Immature natural killer cell (primary cell): ENCODE results near the gene ANKRD44. TPM values are rescaled to one million over a fixed set of nuclear protein-coding genes. Genes with fewer than 3 reads are reported as not detected.
"Not testable (repeated sequence)": the region's sequence is repeated elsewhere in the genome, so short reads cannot be mapped to it uniquely, and the experiment has no call there.

Experiments
- DNase-seq, 3 donors: peaks; one replicate each; pipeline ENCODE4 v3.0.0; 2022; ENCODE audit warnings: mixed read lengths in 1 of 3
- H3K27ac Mint-ChIP-seq, 6 donors: one replicate each; pipeline ENCODE4 v1.8.0; 2020; ENCODE audit warnings: mixed read lengths in 6 of 6, mild to moderate bottlenecking in 5 of 6, inconsistent platforms in 4 of 6, moderate library complexity in 3 of 6
- H3K27me3 Mint-ChIP-seq, 3 donors: one replicate each; pipeline ENCODE4 v1.8.0; 2020 to 2021; ENCODE audit warnings: low read depth in 3 of 3, mild to moderate bottlenecking in 3 of 3, mixed read lengths in 3 of 3, moderate library complexity in 3 of 3, inconsistent platforms in 1 of 3
- H3K36me3 Mint-ChIP-seq, 3 donors: one replicate each; pipeline ENCODE4 v1.8.0; 2020; ENCODE audit warnings: mixed read lengths in 3 of 3, inconsistent platforms in 2 of 3, mild to moderate bottlenecking in 2 of 3
- H3K4me1 Mint-ChIP-seq, 2 donors: one replicate each; pipeline ENCODE4 v1.8.0; 2020; ENCODE audit warnings: inconsistent platforms in 2 of 2, mild to moderate bottlenecking in 2 of 2, mixed read lengths in 2 of 2, moderate library complexity in 1 of 2
- H3K4me3 Mint-ChIP-seq, 5 donors: one replicate each; pipeline ENCODE4 v1.8.0; 2020; ENCODE audit warnings: mild to moderate bottlenecking in 5 of 5, mixed read lengths in 5 of 5, inconsistent platforms in 3 of 5, moderate library complexity in 3 of 5
- H3K9me3 Mint-ChIP-seq, 6 donors: one replicate each; pipeline ENCODE4 v1.8.0; 2020; ENCODE audit warnings: mild to moderate bottlenecking in 6 of 6, mixed read lengths in 6 of 6, inconsistent platforms in 4 of 6, moderate library complexity in 3 of 6
- polyA plus RNA-seq, 3 donors: library from polyadenylated mRNA; unstranded; fragments of 300-500 nt; fragmentation: Illumina TruSeq; gene quantifications; one replicate each; pipeline ENCODE4 v1.2.3, GENCODE V29; 2021

The ANKRD44 gene
- 100 to 1,000 TPM in 1 of 3 donors, 10 to 100 TPM in 2; 58.0 to 125 (median 65.6) TPM for polyA plus RNA-seq

DNA sequence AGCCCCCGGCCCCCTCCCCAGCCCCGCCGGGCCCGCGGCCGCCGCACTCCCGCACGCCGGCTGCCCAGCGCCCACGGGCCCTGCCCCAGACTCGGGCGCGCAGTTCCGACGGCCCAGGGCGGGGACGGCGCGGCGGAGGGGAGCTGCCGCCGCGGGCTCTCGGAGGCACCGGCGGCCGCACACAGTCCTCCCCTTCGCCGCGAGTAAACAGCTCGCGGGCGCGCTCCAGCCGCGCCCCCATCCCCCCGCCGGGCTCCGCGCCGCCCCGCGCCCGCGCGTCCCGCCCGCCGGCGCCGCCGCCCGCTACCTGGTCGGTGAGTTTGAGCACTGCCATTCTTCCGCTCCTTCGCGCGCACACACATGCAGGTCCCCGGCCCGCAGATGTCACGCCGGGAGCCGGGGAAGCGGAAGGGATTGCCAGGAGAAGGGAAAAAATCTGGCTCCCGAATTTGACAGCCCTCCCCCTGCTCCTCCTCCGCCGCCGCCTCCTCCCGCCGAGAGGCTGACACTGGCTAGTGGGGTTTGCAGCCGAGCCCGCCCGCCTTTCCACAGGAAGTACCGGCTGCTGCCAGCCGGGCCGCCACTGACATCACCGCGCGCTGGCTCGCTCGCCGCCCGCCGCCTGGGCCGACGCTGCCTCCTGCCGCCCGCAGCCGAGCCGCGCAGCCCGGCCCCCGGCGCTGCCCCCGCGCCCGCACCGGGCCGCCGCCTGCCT, at the start of gene ANKRD44:
ANKRD44 (minus strand) TSS at position 510 of the 715 bp plus-strand sequence; CDS start at position 334, 176 bp downstream.
- DNase-seq, result peak; percentile 93 to 96 (median 95)
- Mint-ChIP-seq H3K4me3 (peak within 1 kb of the TSS; percentile 91 to 97 (median 95)), H3K27ac (peak within 1 kb of the TSS; percentile 94 to 98 (median 98)), H3K9me3 (no peaks in the 10 kb centered on the region), H3K27me3 (peaks cover 5 to 20% (median 15%) of the 10 kb centered on the region in 3 donors), H3K4me1 (peaks cover 48 to 55% of the 10 kb centered on the region in 2 donors), H3K36me3 (no peaks in the 10 kb centered on the region)

- H3K36me3 Mint-ChIP-seq, result no peaks in the 10 kb centered on the region
- no peak overlapping the region for H3K4me3 Mint-ChIP-seq
- peaks cover 0 to 3% (median 2%) of the 10 kb centered on the region in 3 donors for H3K27me3 Mint-ChIP-seq
- no peaks in the 10 kb centered on the region for H3K9me3 Mint-ChIP-seq
- peak overlapping the region in 1 of 6 donors; percentile 3 for H3K27ac Mint-ChIP-seq
- no peaks in the 10 kb centered on the region for H3K4me1 Mint-ChIP-seq
- DNase-seq, result no peak
Measured at GRCh38 chr2:197359859-197360258, 49.3 kb upstream of the ANKRD44 start.

DNA sequence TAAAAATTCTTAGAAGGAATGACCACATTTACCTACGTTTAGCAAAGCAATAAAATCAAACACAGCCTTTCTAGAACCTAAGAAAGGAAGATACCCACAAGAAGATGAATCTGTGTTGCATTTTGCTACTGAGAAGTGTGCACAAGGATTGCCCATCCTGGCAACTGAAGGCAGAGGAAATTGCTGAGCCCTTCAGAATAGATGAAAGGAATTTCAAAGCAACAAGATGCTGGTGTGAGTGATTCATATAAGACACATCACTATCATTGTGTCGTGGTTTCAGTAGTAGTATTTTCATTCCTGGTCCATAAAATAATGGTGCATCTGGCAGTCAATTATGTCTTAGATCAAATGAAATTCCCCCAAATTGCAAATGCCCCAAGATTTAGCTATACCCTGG, 48.4 kb upstream of the ANKRD44 start:
- H3K4me1 Mint-ChIP-seq, result no peaks in the 10 kb centered on the region
- H3K27ac Mint-ChIP-seq, result no peak overlapping the region
- H3K4me3 Mint-ChIP-seq, result no peak overlapping the region
- H3K9me3 Mint-ChIP-seq, result no peaks in the 10 kb centered on the region
- DNase-seq, result no peak
- H3K27me3 Mint-ChIP-seq, result peaks cover 0 to 3% (median 2%) of the 10 kb centered on the region in 3 donors
- H3K36me3 Mint-ChIP-seq, result no peaks in the 10 kb centered on the region

GRCh38 chr2:197357986-197358385, 47.4 kb upstream of the ANKRD44 start:
- Mint-ChIP-seq H3K36me3 (no peaks in the 10 kb centered on the region), H3K9me3 (no peaks in the 10 kb centered on the region), H3K27ac (no peak overlapping the region), H3K27me3 (peaks cover 0 to 3% (median 2%) of the 10 kb centered on the region in 3 donors), H3K4me3 (no peak overlapping the region), H3K4me1 (no peaks in the 10 kb centered on the region)
- no peak for DNase-seq

DNA sequence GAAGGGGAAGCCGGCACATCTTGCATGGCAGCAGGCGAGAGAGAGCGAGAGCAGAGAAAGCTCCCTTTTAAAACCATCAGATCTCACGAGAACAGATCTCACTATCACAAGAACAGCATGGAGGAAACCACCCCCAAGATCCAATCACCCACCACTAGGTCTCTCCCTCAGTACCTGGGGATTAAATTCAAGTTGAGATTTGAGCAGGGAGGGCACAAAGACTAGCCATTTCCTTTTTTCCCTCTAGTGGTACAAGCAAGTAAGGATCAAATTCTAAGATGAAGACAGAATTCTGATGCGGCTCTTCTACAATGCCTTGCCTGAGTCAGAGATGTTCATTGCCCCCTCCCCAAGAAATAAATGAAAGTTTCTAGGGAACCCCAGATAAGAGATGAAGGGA, 45.6 kb upstream of the ANKRD44 start:
- H3K4me3 Mint-ChIP-seq, result no peak overlapping the region
- no peaks in the 10 kb centered on the region for H3K4me1 Mint-ChIP-seq
- H3K27ac Mint-ChIP-seq, result no peak overlapping the region
- no peaks in the 10 kb centered on the region for H3K36me3 Mint-ChIP-seq
- peaks cover 0 to 3% (median 2%) of the 10 kb centered on the region in 3 donors for H3K27me3 Mint-ChIP-seq
- no peaks in the 10 kb centered on the region for H3K9me3 Mint-ChIP-seq
- DNase-seq, result no peak

- Mint-ChIP-seq H3K27me3 (peaks cover 0 to 6% (median 3%) of the 10 kb centered on the region in 3 donors), H3K4me3 (no peak overlapping the region), H3K9me3 (no peaks in the 10 kb centered on the region), H3K27ac (no peak overlapping the region), H3K4me1 (no peaks in the 10 kb centered on the region), H3K36me3 (no peaks in the 10 kb centered on the region)
- no peak for DNase-seq
Measured at GRCh38 chr2:197354169-197354558, 43.6 kb upstream of the ANKRD44 start.

DNA sequence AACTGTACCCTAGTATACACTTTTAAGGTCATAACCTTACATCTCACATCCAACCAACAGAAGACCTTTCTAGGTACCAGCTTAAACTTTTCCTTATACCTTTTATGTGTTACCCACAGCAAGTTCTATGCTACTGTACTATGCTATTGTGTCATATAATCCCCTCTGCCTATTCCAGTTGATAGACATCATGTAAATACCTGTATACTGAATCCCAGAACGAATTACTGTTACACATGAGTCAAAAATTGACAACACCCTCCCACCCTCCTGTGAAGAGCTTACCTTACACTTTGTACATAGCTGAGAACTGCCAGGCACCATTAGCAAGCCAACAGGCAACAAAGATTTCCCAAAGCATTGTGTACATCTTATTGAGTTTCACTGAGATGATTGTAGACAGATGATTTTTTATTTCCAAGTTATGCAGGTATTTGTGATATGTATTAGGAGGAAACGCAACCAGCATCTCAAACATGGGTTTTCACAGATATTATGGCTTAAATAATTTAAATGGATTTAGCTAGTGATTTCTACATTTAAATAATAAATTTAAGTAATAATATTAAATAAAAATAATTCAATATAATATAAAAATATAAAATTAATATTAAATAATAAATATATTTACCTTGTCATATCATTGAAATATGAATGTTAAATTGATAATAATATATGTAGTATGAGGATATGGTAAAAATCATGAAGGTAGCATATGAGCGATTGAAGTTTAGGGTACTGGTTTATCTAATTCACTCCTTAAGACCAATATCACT, 43.0 kb upstream of the ANKRD44 start:
- Mint-ChIP-seq H3K27me3 (peaks cover 0 to 6% (median 2%) of the 10 kb centered on the region in 3 donors), H3K36me3 (no peaks in the 10 kb centered on the region), H3K27ac (no peak overlapping the region), H3K4me3 (no peak overlapping the region), H3K9me3 (no peaks in the 10 kb centered on the region), H3K4me1 (no peaks in the 10 kb centered on the region)
- no peak for DNase-seq

DNA sequence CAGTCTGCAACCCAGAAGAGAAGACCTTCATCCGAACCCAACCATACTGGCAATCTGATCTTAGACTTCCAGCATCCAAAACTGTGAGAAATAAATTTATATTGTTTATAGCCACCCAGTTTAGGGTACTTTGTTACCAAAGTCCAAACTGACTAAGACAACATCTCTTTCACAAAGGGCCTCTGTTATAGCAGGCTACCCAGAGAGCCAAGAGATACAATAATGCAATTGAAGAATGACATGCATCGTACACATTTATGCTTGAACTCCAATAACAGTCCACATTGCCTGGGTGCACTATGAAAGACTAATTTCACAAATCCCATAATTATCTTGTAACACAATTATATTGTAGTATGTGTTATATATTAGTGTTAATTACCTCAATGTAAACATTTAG, 39.1 kb upstream of the ANKRD44 start:
- Mint-ChIP-seq H3K4me1 (no peaks in the 10 kb centered on the region), H3K27ac (no peak overlapping the region), H3K9me3 (no peaks in the 10 kb centered on the region), H3K27me3 (peaks cover 0 to 3% (median 2%) of the 10 kb centered on the region in 3 donors), H3K36me3 (no peaks in the 10 kb centered on the region), H3K4me3 (no peak overlapping the region)
- no peak for DNase-seq

DNA sequence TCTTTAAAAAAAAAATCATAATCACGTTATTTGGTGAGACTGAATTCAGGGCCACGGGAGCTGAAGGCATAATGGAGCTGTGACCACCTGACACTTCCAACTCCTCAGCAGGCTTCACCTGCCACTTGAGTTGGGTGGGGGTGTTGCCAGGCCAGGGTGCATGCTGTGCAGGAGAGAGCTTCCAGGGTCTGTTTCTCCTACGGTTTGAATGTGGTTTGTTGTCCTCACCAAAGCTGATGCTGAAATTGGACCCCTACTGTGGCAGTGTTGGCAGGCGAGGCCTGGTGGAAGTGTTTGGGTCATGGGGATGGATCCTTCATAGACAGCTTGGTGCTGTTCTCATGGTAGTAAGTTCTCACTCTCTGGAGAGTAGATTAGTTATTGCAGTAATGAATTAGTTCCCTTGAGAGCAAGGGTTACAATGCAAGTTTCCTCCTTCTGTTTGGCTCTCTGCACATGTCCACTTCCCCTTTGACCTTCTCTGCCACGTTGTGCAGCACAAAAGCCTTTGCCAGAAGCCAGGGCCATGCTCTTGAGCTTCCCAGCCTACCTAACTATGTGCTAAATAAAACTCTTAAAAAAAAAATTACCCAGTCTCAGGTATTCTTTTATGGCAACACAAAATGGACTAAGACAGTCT, 38.3 kb upstream of the ANKRD44 start:
- Mint-ChIP-seq H3K4me3 (no peak overlapping the region), H3K27me3 (peaks cover 0 to 3% (median 2%) of the 10 kb centered on the region in 3 donors), H3K27ac (no peak overlapping the region), H3K9me3 (no peaks in the 10 kb centered on the region), H3K4me1 (no peaks in the 10 kb centered on the region), H3K36me3 (no peaks in the 10 kb centered on the region)
- no peak for DNase-seq

- Mint-ChIP-seq H3K4me3 (no peak overlapping the region), H3K36me3 (peaks cover 0 to 4% (median 0%) of the 10 kb centered on the region in 3 donors), H3K27ac (no peak overlapping the region), H3K9me3 (no peaks in the 10 kb centered on the region), H3K27me3 (peaks cover 0 to 4% (median 3%) of the 10 kb centered on the region in 3 donors), H3K4me1 (no peaks in the 10 kb centered on the region)
- DNase-seq, result no peak
Measured at GRCh38 chr2:197345846-197346370, 35.3 kb upstream of the ANKRD44 start.

DNA sequence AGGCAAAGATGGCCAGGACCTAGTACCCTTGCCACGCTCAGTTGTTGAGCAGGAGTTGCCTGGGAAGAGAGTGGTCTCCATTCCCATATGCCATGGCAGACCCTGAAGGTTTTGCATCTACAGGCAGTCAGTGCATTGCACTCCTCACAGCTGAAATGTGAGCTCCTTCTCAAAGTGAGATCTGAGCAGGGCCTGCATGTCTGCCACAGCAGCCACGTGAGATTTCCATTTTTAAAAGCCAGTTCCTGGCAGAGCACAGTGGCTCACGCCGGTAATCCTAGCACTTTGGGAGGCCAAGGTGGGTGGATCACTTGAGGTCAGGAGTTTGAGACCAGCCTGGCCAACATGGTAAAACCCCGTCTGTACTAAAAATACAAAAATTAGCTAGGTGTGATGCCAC, 33.4 kb upstream of the ANKRD44 start:
- not testable (repeated sequence) for H3K27me3 Mint-ChIP-seq, H3K4me3 Mint-ChIP-seq, H3K9me3 Mint-ChIP-seq, H3K27ac Mint-ChIP-seq, H3K4me1 Mint-ChIP-seq, DNase-seq, H3K36me3 Mint-ChIP-seq

- Mint-ChIP-seq H3K4me3 (no peak overlapping the region), H3K4me1 (no peaks in the 10 kb centered on the region), H3K27me3 (peaks cover 0 to 3% (median 2%) of the 10 kb centered on the region in 3 donors), H3K9me3 (no peaks in the 10 kb centered on the region), H3K27ac (no peak overlapping the region), H3K36me3 (peaks cover 0 to 4% (median 0%) of the 10 kb centered on the region in 3 donors)
- DNase-seq, result no peak
Measured at GRCh38 chr2:197340591-197340990, 30.0 kb upstream of the ANKRD44 start.

DNA sequence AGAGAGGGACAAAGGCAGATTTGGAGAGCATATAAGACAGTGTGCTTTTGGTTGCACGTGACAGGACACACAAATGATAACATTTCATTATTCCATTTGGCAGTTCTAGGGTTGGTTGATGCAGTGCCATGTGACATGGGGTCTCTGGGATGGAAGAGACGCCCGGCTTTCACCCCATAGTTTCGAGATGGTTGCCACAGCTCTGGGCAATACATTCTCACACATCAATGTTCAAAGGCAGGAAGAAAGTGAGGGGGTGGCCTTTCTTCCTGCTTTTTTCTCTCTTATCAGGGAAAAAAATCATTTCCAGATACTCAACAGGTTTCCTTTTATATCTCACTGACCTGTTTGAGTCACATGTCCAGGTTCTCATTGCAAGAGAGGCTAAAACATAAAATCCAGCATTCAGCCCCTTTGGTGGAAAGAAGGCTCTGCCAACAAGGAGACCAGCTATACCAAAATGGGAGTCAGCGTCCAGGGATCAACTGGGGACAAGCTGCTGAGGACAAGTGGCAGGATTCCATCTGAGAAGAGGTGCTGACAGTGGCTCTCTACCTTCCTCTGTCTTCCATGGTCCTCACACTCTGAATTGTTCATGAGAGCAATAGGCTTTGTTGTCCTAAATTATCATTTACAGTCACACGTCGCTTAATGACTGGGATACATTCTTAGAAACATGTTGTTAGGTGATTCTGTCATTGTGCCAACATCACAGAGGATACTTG, 29.1 kb upstream of the ANKRD44 start:
- Mint-ChIP-seq H3K27me3 (peaks cover 0 to 3% (median 2%) of the 10 kb centered on the region in 3 donors), H3K4me3 (no peak overlapping the region), H3K27ac (peak overlapping the region in 1 of 6 donors; percentile 14), H3K9me3 (no peaks in the 10 kb centered on the region), H3K36me3 (peaks cover 0 to 4% (median 0%) of the 10 kb centered on the region in 3 donors), H3K4me1 (no peaks in the 10 kb centered on the region)
- DNase-seq, result no peak
